ENCODE results near the gene PRSS56. TPM values are rescaled to one million over a fixed set of nuclear protein-coding genes. Genes with fewer than 3 reads are reported as not detected.

PRSS56 gene
- total RNA-seq, 2 donors from 2014 or later: not detected

DNA sequence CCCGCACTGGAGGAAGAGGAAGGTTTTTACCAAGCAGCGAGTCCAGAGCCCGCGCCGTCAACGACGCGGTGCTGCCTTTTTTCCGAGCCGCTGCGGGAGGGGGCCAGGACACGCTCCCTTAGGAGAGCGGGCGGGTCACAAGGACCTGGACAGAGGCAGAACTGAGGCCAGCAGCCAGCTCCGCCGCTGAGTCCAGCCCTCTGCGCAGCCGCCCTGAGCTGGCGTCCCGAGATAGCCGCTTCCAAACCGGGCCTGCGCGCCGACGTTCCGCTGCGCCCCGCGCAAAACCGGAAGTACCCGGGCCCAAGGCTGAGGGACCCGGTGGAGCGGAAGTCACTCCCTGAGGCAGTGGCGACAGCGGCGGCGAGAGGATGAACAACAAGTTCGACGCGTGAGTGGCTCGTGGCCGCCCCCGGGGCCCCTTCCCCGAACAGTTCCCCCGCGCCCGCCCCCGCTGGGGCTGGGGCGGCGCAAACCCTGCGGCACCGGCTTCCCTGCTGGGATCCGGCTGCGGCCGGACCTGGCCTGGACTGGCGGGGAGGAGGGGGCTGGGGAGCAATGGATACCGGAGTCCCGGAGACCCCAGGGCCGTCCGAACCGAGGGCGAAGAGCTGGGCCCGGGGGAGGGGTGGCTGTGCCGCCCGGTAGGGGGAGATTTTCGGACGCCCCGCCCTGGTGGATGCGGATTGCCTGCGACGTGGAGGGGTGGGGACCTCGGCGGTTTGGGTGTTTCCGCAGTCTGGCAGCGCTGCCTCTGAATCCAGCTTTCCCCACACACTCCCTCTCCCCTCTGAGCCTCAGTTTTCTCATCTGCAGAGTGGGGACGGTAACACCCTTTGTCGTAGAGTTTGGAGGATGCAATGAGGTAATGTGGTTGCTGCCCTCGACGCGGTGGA, 30.4 kb downstream of the PRSS56 start, which contains the start of the genes EIF4E2 and TIGD1:
Gene EIF4E2 (plus strand): TSS at position 336 of the 896 bp plus-strand sequence. CDS start 36 bp downstream, at position 372.
Gene TIGD1 (minus strand): TSS at position 204 of the 896 bp plus-strand sequence. CDS start 675 bp downstream, outside the sequence.
- H3K36me3 ChIP-seq: no peaks in the 10 kb centered on the region
- H3K9ac ChIP-seq (ENCODE audit: low read depth in 2 of 2, low read length in 2 of 2): peak within 1 kb of the TSS; percentile 92 to 94
- peak; percentile 94 for DNase-seq
- TF ChIP-seq, protein P1, sequence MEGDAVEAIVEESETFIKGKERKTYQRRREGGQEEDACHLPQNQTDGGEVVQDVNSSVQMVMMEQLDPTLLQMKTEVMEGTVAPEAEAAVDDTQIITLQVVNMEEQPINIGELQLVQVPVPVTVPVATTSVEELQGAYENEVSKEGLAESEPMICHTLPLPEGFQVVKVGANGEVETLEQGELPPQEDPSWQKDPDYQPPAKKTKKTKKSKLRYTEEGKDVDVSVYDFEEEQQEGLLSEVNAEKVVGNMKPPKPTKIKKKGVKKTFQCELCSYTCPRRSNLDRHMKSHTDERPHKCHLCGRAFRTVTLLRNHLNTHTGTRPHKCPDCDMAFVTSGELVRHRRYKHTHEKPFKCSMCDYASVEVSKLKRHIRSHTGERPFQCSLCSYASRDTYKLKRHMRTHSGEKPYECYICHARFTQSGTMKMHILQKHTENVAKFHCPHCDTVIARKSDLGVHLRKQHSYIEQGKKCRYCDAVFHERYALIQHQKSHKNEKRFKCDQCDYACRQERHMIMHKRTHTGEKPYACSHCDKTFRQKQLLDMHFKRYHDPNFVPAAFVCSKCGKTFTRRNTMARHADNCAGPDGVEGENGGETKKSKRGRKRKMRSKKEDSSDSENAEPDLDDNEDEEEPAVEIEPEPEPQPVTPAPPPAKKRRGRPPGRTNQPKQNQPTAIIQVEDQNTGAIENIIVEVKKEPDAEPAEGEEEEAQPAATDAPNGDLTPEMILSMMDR (IDR thresholded peaks at IDR 0.05): peak; percentile 9
- peak within 1 kb of the TSS; percentile 92 for H3K4me3 ChIP-seq
- peak within 1 kb of the TSS; percentile 98 for H3K27ac ChIP-seq
- intact Hi-C loops (cut with DNase I): loop anchor here (10.0 kb wide), 1 partner anchor 54 kb away; no protein-coding TSS in a partner anchor
- no peaks in the 10 kb centered on the region for H3K27me3 ChIP-seq
- H3K9me3 ChIP-seq: no peaks in the 10 kb centered on the region
- H3K4me1 ChIP-seq: peaks cover 8% of the 10 kb centered on the region

DNA sequence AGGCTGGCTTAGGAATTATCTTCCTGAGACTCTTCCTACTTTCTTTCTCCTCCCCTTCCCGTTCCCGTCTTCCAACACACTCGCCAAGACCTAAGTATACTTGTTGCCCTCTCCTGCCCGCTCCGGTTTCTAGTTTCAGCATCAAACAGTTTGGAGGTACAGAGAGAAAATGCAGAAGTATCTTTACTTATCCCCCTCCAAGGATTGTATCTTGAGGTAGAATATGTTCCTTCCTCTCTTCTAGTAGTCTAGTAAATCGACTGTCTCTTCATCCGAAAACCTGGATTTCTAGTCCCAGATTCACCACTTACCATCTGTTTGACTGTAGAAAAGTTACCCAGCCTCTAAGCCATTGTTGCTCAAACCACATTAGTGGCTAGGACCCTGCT, 31.1 kb downstream of the PRSS56 start:
- TF ChIP-seq, protein P1 (IDR thresholded peaks at IDR 0.05): no peak

DNA sequence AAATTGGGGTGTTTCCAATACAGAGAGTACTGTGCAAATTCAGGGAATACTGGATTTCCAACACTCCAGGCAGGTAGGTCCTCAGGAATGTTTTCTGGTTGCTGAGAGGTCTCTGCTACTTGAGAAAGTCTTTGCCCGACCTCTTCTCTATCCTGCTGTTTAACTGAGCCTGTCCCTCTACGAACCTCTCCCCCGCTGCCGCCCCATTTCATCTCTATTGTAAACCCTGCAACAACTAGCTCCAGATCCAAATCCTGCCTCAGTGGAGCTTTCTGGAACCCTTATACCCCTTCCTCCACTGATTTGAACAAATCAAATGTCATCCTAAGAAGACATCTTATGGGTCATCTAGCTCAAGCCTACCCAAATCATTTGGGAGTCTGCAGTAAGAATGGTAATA, 31.6 kb downstream of the PRSS56 start:
- Histone ChIP-seq H3K9ac (ENCODE audit: low read depth in 2 of 2, low read length in 2 of 2) (peak overlapping the region; percentile 92 to 94), H3K27me3 (no peaks in the 10 kb centered on the region), H3K4me3 (peak overlapping the region; percentile 92), H3K27ac (no peak overlapping the region), H3K4me1 (peaks cover 8% of the 10 kb centered on the region), H3K9me3 (no peaks in the 10 kb centered on the region), H3K36me3 (peaks cover 1% of the 10 kb centered on the region)
- DNase-seq: no peak
- intact Hi-C loops (cut with DNase I): loop anchor here (10.0 kb wide), 1 partner anchor 53 kb away; no protein-coding TSS in a partner anchor
- TF ChIP-seq, protein P1 (IDR thresholded peaks at IDR 0.05): no peak

More for the DNA sequence above, 31.1 kb downstream of the PRSS56 start:
- H3K9me3 ChIP-seq: no peaks in the 10 kb centered on the region
- no peak for DNase-seq
- no peaks in the 10 kb centered on the region for H3K36me3 ChIP-seq
- peak overlapping the region; percentile 92 to 94 for H3K9ac ChIP-seq (ENCODE audit: low read depth in 2 of 2, low read length in 2 of 2)
- intact Hi-C loops (cut with DNase I): loop anchor here (10.0 kb wide), 1 partner anchor 54 kb away; no protein-coding TSS in a partner anchor
- no peaks in the 10 kb centered on the region for H3K27me3 ChIP-seq
- peaks cover 8% of the 10 kb centered on the region for H3K4me1 ChIP-seq
- peak overlapping the region; percentile 98 for H3K27ac ChIP-seq
- H3K4me3 ChIP-seq: peak overlapping the region; percentile 92

DNA sequence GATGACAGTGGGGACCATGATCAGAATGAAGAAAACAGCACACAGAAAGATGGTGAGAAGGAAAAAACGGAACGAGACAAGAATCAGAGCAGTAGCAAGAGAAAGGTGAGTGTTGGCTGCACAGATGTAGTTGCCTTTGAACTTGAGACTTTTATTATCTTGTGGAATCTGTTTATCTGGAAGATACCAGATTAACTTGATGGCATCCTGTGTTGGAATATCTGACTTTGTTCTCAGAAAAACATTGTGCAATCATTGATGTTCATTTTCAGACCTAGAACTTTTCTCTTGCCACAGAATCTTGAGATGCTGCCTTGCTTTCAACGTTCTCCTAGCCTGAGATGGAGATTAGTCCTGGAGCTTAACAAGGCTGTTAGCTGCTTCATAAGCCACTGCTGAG, 36.2 kb downstream of the PRSS56 start:
- Histone ChIP-seq H3K27me3 (no peaks in the 10 kb centered on the region), H3K27ac (no peak overlapping the region), H3K4me3 (no peak overlapping the region), H3K4me1 (peaks cover 4% of the 10 kb centered on the region), H3K9ac (ENCODE audit: low read depth in 2 of 2, low read length in 2 of 2) (no peak overlapping the region), H3K9me3 (no peaks in the 10 kb centered on the region), H3K36me3 (peaks cover 11% of the 10 kb centered on the region)
- DNase-seq: no peak
- TF ChIP-seq, protein P1 (IDR thresholded peaks at IDR 0.05): no peak
- intact Hi-C loops (cut with DNase I): loop anchor here (10.0 kb wide), 1 partner anchor 48 kb away; no protein-coding TSS in a partner anchor

DNA sequence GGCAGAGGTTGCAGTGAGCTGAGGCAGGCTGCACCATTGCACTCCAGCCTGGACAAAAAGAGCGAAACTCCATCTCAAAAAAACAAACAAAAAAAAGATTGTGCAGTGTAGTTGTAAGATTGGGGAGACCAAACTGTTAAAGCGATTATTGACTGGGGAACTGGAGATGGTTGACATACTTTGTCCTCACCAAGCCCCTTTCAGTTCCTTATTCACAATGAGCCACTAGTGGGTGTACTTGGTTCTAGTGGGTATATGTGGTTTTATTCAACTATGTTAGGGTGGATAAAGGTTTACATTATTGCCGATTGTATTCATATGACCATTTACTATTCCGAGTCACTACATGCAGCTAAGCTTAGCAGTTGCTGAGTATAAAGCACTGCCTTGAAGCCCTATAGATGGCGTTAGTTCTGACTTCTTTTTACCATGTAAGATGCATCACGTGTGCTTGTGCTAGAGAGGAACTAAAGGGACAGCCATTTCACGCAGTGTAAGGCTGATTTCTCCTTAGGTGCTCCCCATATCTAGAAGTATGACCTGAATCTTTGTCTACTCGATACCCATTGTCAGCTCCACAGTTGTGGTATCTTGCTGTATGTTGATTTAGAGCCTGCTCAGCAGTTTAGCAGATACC, 42.4 kb downstream of the PRSS56 start:
- H3K4me1 ChIP-seq: no peaks in the 10 kb centered on the region
- TF ChIP-seq, protein P1 (IDR thresholded peaks at IDR 0.05): no peak
- peaks cover 18% of the 10 kb centered on the region for H3K36me3 ChIP-seq
- intact Hi-C loops (cut with DNase I): no loop called here
- H3K9me3 ChIP-seq: no peaks in the 10 kb centered on the region
- no peaks in the 10 kb centered on the region for H3K27me3 ChIP-seq
- no peak for DNase-seq
- H3K9ac ChIP-seq (ENCODE audit: low read depth in 2 of 2, low read length in 2 of 2): no peak overlapping the region
- H3K4me3 ChIP-seq: no peak overlapping the region
- no peak overlapping the region for H3K27ac ChIP-seq
